Thoracic aorta (tissue), 2 donors: ENCODE results near the gene GDI1. TPM values are rescaled to one million over a fixed set of nuclear protein-coding genes. Genes with fewer than 3 reads are reported as not detected.

Experiments used
- ATAC-seq: fragments of 150-250 bp; one replicate; pipeline ENCODE4 v1.8.0; 2017; ENCODE audit warnings: low read depth; ENCODE audit not compliant: insufficient number of reproducible peaks, low FRiP score
- DNase-seq: peaks from one replicate; pipeline ENCODE4 v3.0.0-alpha.2; 2020; ENCODE audit warnings: low spot score
- H3K27ac ChIP-seq, 2 donors: fragments of 200-600 bp; sonication (generic); 1 replicate in 1 of 2; 2 replicates in 1 of 2; pipeline ENCODE4 v1.5.1; 2016; ENCODE audit warnings: mild to moderate bottlenecking in 2 of 2, moderate library complexity in 2 of 2
- H3K27me3 ChIP-seq: fragments of 200-600 bp; sonication (generic); replicated peaks from 2 replicates; pipeline ENCODE4 v1.6.0; 2016; ENCODE audit warnings: mild to moderate bottlenecking; ENCODE audit not compliant: insufficient read depth
- H3K36me3 ChIP-seq: fragments of 200-600 bp; sonication (generic); one replicate; pipeline ENCODE4 v1.5.1; 2016
- H3K4me1 ChIP-seq, 2 donors: fragments of 200-600 bp; sonication (generic); 1 replicate in 1 of 2; 2 replicates in 1 of 2; pipeline versions ENCODE4 v1.5.1 to v1.6.0; 2016; ENCODE audit warnings: low read depth in 2 of 2, mild to moderate bottlenecking in 1 of 2; ENCODE audit not compliant: control insufficient read depth in 1 of 2
- H3K4me3 ChIP-seq: fragments of 200-600 bp; sonication (generic); 2 replicates; pipeline ENCODE4 v1.5.1; 2016; ENCODE audit warnings: mild to moderate bottlenecking
- H3K9me3 ChIP-seq: fragments of 200-600 bp; sonication (generic); 2 replicates; pipeline ENCODE4 v1.5.1; 2016
- CTCF ChIP-seq: fragments of 200-600 bp; sonication (generic); IDR thresholded peaks from one replicate; pipeline ENCODE4 v1.5.1; 2019; ENCODE audit warnings: antibody characterized with exemption
- total RNA-seq, 2 donors: library from RNA; depleted of rRNA; stranded (reverse); fragments of >200 nt; gene quantifications; one replicate each; pipeline versions ENCODE4 v1.1.0 to v1.2.3, GENCODE V29; 2016

GDI1 gene
- total RNA-seq, 2 donors from 2014 or later = 99.4 to 151 TPM

GRCh38 chrX:154446430-154446829 lies 9.5 kb downstream of the GDI1 start:
- H3K27ac ChIP-seq = no peak overlapping the region
- peaks cover 6 to 22% of the 10 kb centered on the region in 2 donors for H3K4me1 ChIP-seq
- H3K9me3 ChIP-seq = no peaks in the 10 kb centered on the region
- no peak for TF ChIP-seq CTCF
- H3K27me3 ChIP-seq = no peaks in the 10 kb centered on the region
- ATAC-seq (no peak), DNase-seq (no peak)
- no peak overlapping the region for H3K4me3 ChIP-seq
- H3K36me3 ChIP-seq = peaks cover 18% of the 10 kb centered on the region

GRCh38 chrX:154448484-154448883 lies 11.5 kb downstream of the GDI1 start:
- TF ChIP-seq CTCF = no peak
- peaks cover 18% of the 10 kb centered on the region for H3K36me3 ChIP-seq
- no peak for ATAC-seq

DNA sequence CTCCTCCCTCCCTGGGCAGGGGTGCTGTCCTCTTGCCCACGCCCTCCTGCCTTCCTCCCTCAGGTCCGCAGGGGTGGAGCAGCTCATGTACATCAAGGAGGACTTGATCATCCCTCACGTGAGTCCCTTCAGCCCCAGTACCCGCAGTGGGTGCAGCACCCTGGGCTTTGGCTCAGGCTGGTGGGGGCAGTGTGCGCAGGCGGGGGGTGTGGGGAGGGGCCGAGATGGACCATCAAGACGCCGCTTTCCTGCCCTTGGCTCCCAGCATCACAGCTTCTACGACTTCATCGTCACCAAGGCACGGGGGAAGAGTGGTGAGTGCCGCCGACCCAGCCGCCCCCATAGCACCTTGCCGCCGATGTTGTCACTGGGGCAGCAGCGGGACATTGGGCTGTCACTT lies 12.7 kb downstream of the GDI1 start:
- Histone ChIP-seq H3K4me3 (no peak overlapping the region), H3K4me1 (peaks cover 6 to 17% of the 10 kb centered on the region in 2 donors), H3K36me3 (peaks cover 18% of the 10 kb centered on the region), H3K9me3 (no peaks in the 10 kb centered on the region), H3K27ac (no peak overlapping the region), H3K27me3 (no peaks in the 10 kb centered on the region)
- DNase-seq (no peak), ATAC-seq (no peak)
- TF ChIP-seq CTCF = no peak

More at GRCh38 chrX:154448484-154448883, 11.5 kb downstream of the GDI1 start:
- Histone ChIP-seq H3K27me3 (no peaks in the 10 kb centered on the region), H3K4me3 (no peak overlapping the region), H3K4me1 (peaks cover 6 to 19% of the 10 kb centered on the region in 2 donors), H3K9me3 (no peaks in the 10 kb centered on the region), H3K27ac (no peak overlapping the region)
- no peak for DNase-seq

- H3K4me1 ChIP-seq = peaks cover 1 to 10% of the 10 kb centered on the region in 2 donors
- peaks cover 18% of the 10 kb centered on the region for H3K36me3 ChIP-seq
- no peak for TF ChIP-seq CTCF
- ATAC-seq = no peak
- no peaks in the 10 kb centered on the region for H3K27me3 ChIP-seq
- no peak for DNase-seq
- H3K4me3 ChIP-seq = no peak overlapping the region
- H3K9me3 ChIP-seq = no peaks in the 10 kb centered on the region
- H3K27ac ChIP-seq = no peak overlapping the region
These were observed 13.4 kb downstream of the GDI1 start for GRCh38 chrX:154450312-154450711.

- H3K27me3 ChIP-seq = no peaks in the 10 kb centered on the region
- DNase-seq (no peak), ATAC-seq (no peak)
- peaks cover 18% of the 10 kb centered on the region for H3K36me3 ChIP-seq
- no peak overlapping the region for H3K27ac ChIP-seq
- no peak overlapping the region for H3K4me3 ChIP-seq
- H3K4me1 ChIP-seq = no peaks in the 10 kb centered on the region
- H3K9me3 ChIP-seq = no peaks in the 10 kb centered on the region
- no peak for TF ChIP-seq CTCF
These were observed 15.9 kb downstream of the GDI1 start for GRCh38 chrX:154452823-154453222.
